Stimulated activated CD4-positive, alpha-beta T cell treated with anti-CD3 and anti-CD28 coated beads, Interleukin-12 subunit alpha, Interleukin-12 subunit beta, amount 100 ng/mL, for 24 hours (primary cell): ENCODE results near the gene C1orf50.

Source experiments
- DNase-seq, 2 experiments: peaks; one replicate each; pipeline ENCODE4 v3.0.0-alpha.2; 2020; ENCODE audit warnings: low read depth in 2 of 2

The C1orf50 gene

GRCh38 chr1:42759114-42759513 lies 7.9 kb upstream of the C1orf50 start:
- no peak for DNase-seq

DNA sequence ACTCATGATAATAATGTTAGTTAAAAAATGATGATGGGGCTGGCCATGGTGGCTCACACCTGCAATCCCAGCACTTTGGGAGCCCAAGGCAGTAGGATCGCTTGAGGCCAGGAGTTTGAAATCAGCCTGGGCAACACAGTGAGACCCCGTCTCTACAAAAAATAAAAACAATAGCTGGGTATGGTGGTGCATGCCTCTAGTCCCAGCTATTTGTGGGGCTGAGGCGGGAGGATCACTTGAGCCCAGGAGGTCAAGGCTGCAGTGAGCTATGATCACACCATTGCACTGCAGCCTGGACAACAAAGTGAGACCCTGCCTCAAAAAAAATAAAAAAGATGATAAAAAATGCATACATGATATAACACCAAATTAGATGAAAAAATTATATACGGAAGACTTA lies 5.5 kb upstream of the C1orf50 start:
- DNase-seq, result no peak

GRCh38 chr1:42762269-42762668 lies 4.8 kb upstream of the C1orf50 start:
- no peak for DNase-seq

GRCh38 chr1:42765269-42765668 lies 1.8 kb upstream of the C1orf50 start:
- no peak for DNase-seq

GRCh38 chr1:42765832-42766740 lies 963 bp upstream of the C1orf50 start:
- peak in 1 of 2 experiments; percentile 42 for DNase-seq

- DNase-seq, result no peak
Observed at GRCh38 chr1:42767510-42768000, 506 bp downstream of the C1orf50 start.

GRCh38 chr1:42768172-42768571 lies 1.1 kb downstream of the C1orf50 start:
- DNase-seq, result no peak

GRCh38 chr1:42769811-42770210 lies 2.8 kb downstream of the C1orf50 start:
- DNase-seq, result no peak

DNA sequence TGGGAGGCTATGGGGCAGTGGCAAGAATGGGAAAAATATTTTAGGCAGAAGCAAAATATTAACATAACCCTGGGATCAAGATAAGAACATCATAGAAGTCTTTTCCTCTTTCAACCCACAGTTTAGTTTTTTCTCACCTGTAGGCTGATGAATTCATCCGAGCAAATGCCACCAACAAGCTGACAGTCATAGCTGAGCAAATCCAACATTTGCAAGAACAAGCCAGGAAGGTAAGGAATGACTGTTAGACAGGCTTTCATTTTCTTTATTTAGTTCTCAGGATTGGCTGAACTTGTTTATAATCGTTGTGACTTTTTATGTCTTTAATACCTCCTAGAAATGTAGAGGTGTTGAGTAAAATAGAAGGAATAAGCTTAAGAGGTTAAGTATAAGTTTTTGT lies 6.4 kb downstream of the C1orf50 start:
- DNase-seq, result no peak

- no peak for DNase-seq
Observed at GRCh38 chr1:42774928-42775526, 8.0 kb downstream of the C1orf50 start.

- no peak for DNase-seq
Observed at GRCh38 chr1:42776502-42776901, 9.5 kb downstream of the C1orf50 start.

DNA sequence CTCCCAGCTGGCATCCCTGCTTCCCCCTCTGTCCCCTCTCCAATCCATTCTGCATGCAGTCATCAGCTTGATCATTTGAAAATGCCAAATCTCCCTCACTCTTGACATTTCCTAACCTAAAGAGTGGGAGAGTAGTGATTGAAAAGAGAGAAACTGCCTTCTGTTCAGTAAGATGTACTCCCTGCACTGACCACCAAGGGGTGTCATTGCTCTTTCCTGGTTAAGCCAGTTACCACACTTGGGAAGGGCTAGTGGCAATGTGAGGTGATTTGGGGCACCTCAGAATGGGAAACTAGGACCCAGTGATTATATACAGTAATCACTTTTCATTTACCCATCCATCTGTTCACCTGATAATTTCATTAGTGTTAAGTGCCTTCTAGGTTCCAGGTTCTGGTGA lies 10.8 kb downstream of the C1orf50 start:
- peak in 1 of 2 experiments; percentile 9 for DNase-seq

DNA sequence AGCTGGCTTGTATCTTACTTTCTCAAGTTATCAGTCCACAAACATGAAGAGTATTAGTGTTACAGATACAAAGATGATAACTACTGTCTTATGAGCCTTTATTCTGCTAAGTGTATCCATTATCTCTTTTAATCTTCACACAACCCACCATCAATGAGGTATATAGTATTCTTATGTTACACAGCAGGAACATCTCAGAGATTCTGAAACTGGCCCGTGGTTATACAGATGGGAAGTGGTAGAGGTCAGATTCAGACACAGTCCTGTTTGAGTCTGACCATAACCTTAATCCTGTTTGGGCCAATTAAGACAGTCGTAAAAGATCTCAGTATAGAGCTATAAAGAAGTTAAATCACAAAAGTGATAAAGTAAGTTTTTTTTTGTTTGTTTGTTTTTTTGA lies 12.7 kb downstream of the C1orf50 start:
- DNase-seq, result no peak

- DNase-seq, result no peak
Observed at GRCh38 chr1:42780176-42780575, 13.1 kb downstream of the C1orf50 start.

DNA sequence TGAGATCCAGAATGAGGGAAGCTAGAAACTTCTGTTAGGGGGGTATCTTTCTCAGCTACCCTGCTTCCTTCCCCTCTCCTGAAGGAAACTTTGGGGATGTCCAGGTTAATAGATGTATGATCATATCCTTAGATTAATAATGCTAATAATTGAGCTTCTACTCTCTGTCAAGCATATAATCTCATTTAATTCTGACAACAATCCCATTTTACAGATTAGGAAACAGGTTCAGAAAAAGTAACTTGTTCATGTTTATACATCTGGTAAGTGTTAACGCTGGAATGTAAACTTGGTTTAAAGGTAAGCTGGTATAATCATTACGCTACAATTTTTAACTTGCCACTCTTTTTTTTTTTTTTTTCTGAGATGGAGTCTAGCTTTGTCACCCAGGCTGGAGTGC lies 16.0 kb downstream of the C1orf50 start:
- no peak for DNase-seq

GRCh38 chr1:42784547-42784945 lies 17.5 kb downstream of the C1orf50 start:
- no peak for DNase-seq

DNA sequence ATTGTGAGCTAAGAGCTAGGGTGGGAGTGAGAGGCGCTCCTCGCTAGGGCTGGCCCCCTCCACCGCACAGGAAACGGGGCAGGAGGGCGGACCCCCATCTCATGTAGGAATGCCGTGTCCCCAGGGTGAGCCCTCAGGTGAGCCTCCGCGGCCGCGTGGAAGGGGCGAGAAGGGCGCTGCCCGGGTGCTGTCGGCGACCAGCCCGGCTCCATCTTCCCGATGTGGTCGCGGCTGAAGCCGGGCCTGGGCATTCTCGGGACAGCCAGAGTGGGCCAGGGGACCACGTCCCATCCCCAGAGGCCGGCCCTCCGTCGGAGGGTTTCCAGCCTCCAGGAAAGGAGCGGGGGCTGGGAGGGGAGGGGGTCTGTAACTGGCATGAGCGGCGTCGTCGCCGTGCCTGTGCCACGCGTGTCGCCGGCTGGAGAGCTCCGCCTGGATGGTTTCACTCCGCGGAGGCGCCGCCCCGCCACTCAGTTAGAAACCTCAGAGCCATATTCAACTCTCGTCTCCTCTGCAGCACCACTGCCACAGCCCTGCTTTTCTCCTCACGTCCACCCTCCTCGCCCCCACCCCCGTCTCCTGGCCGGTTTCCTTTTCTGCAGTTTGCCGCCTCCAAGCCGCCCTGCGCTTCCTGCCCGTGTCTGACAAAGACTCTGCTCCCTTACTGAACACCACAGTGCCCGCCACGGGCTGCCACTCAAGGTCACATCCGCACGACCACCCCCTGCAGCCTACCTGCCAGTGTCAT lies 18.1 kb downstream of the C1orf50 start, which contains the start of gene TMEM269:
TMEM269 (plus strand) TSS at position 46 of the 748 bp plus-strand sequence. CDS start 4,903 bp downstream, outside the sequence.
- peak in 1 of 2 experiments; percentile 28 for DNase-seq

DNA sequence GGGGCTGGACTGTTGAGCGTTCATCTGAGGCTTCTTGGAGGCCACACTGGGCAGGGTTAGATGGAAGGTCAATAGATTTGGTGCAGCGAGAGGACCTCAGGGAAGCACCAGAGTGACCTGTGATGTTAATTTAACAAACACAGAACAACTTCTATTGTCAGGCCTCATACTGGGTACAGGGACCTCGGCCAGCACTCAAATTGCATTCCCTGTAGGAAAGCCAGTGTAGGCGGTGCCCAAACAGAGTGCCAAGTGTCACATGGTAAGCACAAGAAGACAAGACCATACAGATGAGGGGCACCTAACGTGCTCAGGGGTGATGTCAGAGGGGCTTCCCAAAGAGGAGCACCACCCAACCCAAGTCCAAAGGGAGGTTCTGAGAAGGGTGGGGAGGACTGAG lies 19.0 kb downstream of the C1orf50 start:
- DNase-seq, result no peak

- DNase-seq, result no peak
Observed at GRCh38 chr1:42788021-42788420, 21.0 kb downstream of the C1orf50 start.

DNA sequence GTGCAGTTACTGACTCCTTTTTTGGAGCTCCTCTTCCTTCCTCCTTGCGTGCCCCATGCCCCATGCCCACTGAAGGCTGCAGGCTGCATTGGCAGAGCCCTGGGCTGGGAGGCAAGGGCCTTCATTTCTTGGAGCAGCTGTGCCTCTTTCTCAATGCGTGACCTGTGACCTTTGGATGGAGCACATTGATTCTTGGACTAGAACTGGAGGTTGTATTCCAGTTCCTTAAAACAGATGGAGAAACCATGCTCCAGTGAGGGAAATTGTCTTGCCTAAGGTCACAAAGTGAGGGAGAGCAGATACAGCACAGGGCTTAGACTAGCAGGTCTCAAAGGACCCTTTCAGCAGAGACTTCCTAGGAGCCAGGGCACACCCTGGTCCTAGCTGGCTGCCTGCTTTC lies 26.8 kb downstream of the C1orf50 start:
- no peak for DNase-seq

DNA sequence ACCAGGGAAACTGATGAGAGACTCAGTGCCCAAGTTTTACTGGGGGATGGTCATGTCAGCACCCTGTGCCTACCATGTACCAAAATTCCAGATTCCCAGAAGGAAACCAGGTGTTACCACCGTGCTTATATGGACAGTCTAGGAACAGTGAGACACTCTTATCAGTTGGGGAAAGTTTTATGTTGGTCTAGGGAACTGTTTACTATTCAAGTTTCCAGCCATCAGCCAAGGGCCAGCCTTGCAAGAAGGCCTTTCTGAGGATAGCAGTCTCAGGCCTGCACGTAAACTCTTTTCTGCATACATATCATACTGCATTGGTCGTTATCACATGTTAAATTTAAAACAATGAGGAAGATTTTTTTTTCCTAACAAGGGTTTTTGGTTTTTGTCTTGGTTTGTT lies 30.4 kb downstream of the C1orf50 start:
- no peak for DNase-seq

DNA sequence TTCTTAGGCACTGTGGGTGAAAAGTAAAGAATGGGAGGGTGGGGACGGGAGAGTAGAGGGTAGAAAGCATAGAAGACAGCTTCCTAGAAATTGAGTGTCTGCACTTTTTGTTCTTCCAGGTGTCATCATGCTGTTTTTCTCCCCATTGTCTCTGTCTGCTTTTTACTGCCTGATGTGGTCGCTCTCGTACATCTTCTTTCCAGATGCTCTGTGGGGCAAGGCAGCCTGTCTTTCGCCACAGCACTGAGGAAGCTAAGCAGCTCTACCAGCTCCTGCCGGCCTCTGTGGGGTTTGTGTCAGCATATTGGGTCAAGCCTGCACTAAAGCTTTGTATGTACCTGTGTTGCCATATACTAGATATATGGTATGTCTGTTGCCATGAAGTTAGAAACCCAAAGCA lies 30.9 kb downstream of the C1orf50 start:
- no peak for DNase-seq
